Activated T-helper 2 cell treated with anti-CD3 and anti-CD28 coated beads, Interferon-gamma antibody, Interleukin-2, Interleukin-4, amounts not matched to agents 10 μg/mL and 5 μg/mL and 100 μg/mL, durations not matched to agents 14 hours and 24 hours and 36 hours (primary cell): Measurements from ENCODE around the gene EFNB3. TPM values are rescaled to one million over a fixed set of nuclear protein-coding genes. Genes with fewer than 3 reads are reported as not detected.
A peak's percentile ranks its signal among the peaks of the same experiment; 100 is the strongest.

Experiments used
- DNase-seq: peaks from one replicate; pipeline ENCODE4 v3.0.0; 2021; ENCODE audit warnings: low spot score
- H3K27ac Mint-ChIP-seq: one replicate; pipeline ENCODE4 v1.8.0; 2021; ENCODE audit warnings: mixed read lengths
- H3K27me3 Mint-ChIP-seq: one replicate; pipeline ENCODE4 v1.8.0; 2021; ENCODE audit warnings: low read depth, mixed read lengths
- H3K36me3 Mint-ChIP-seq: one replicate; pipeline ENCODE4 v1.8.0; 2021; ENCODE audit warnings: low read depth, mixed read lengths
- H3K4me1 Mint-ChIP-seq: one replicate; pipeline ENCODE4 v1.8.0; 2021; ENCODE audit warnings: low read depth, mixed read lengths
- H3K4me3 Mint-ChIP-seq: one replicate; pipeline ENCODE4 v1.8.0; 2021; ENCODE audit warnings: low read depth, mild to moderate bottlenecking, moderate library complexity, mixed read lengths
- H3K9me3 Mint-ChIP-seq: one replicate; pipeline ENCODE4 v1.8.0; 2021; ENCODE audit warnings: mixed read lengths
- intact Hi-C: fragments of 100-400 bp; cut with micrococcal nuclease; formaldehyde crosslinking; loops from one replicate; pipeline ENCODE4 v1.15.1; 2023
- total RNA-seq: library from RNA; stranded (reverse); gene quantifications from 2 replicates; pipeline ENCODE4 v1.2.3, GENCODE V29; 2022

EFNB3 gene
- total RNA-seq, 1 donor from 2014 or later = not detected

GRCh38 chr17:7715936-7716886 lies 11.2 kb downstream of the EFNB3 start:
- Mint-ChIP-seq H3K9me3 (no peaks in the 10 kb centered on the region), H3K36me3 (no peaks in the 10 kb centered on the region), H3K27me3 (peaks cover 75% of the 10 kb centered on the region), H3K27ac (no peak overlapping the region), H3K4me3 (no peak overlapping the region), H3K4me1 (peaks cover 14% of the 10 kb centered on the region)
- intact Hi-C loops = no loop called here
- DNase-seq = no peak

GRCh38 chr17:7716901-7717755 lies 12.1 kb downstream of the EFNB3 start, which contains the start of gene DNAH2:
Gene DNAH2 (plus strand): TSS chr17:7717744. CDS start chr17:7719735, 1,991 bp downstream.
- intact Hi-C loops = no loop called here
- Mint-ChIP-seq H3K4me3 (peak within 1 kb of the TSS; percentile 77), H3K36me3 (no peaks in the 10 kb centered on the region), H3K27me3 (peaks cover 75% of the 10 kb centered on the region), H3K4me1 (peaks cover 14% of the 10 kb centered on the region), H3K9me3 (no peaks in the 10 kb centered on the region), H3K27ac (no peak within 1 kb of the TSS)
- DNase-seq = peak; percentile 28

GRCh38 chr17:7717756-7718350 lies 12.9 kb downstream of the EFNB3 start:
- no peaks in the 10 kb centered on the region for H3K9me3 Mint-ChIP-seq
- intact Hi-C loops = no loop called here
- H3K4me1 Mint-ChIP-seq = peaks cover 14% of the 10 kb centered on the region

GRCh38 chr17:7719661-7720060 lies 14.7 kb downstream of the EFNB3 start:
- Mint-ChIP-seq H3K27ac (no peak overlapping the region), H3K36me3 (no peaks in the 10 kb centered on the region), H3K27me3 (peaks cover 63% of the 10 kb centered on the region), H3K9me3 (no peaks in the 10 kb centered on the region), H3K4me1 (peaks cover 13% of the 10 kb centered on the region), H3K4me3 (no peak overlapping the region)
- no peak for DNase-seq
- intact Hi-C loops = no loop called here

More at GRCh38 chr17:7717756-7718350, 12.9 kb downstream of the EFNB3 start:
- peak; percentile 43 for DNase-seq
- Mint-ChIP-seq H3K27me3 (peaks cover 68% of the 10 kb centered on the region), H3K27ac (no peak overlapping the region), H3K36me3 (no peaks in the 10 kb centered on the region), H3K4me3 (peak overlapping the region; percentile 77)

- no peak for DNase-seq
- peaks cover 13% of the 10 kb centered on the region for H3K4me1 Mint-ChIP-seq
- intact Hi-C loops = no loop called here
- H3K4me3 Mint-ChIP-seq = no peak overlapping the region
- no peaks in the 10 kb centered on the region for H3K36me3 Mint-ChIP-seq
- peaks cover 62% of the 10 kb centered on the region for H3K27me3 Mint-ChIP-seq
- H3K9me3 Mint-ChIP-seq = no peaks in the 10 kb centered on the region
- no peak overlapping the region for H3K27ac Mint-ChIP-seq
Observed at GRCh38 chr17:7720125-7720524, 15.1 kb downstream of the EFNB3 start.

GRCh38 chr17:7721612-7722011 lies 16.6 kb downstream of the EFNB3 start:
- no peak for DNase-seq
- no peak overlapping the region for H3K27ac Mint-ChIP-seq
- H3K27me3 Mint-ChIP-seq = peaks cover 48% of the 10 kb centered on the region
- H3K9me3 Mint-ChIP-seq = no peaks in the 10 kb centered on the region
- no peaks in the 10 kb centered on the region for H3K36me3 Mint-ChIP-seq
- intact Hi-C loops = no loop called here
- no peak overlapping the region for H3K4me3 Mint-ChIP-seq
- H3K4me1 Mint-ChIP-seq = peaks cover 10% of the 10 kb centered on the region

- H3K36me3 Mint-ChIP-seq = no peaks in the 10 kb centered on the region
- H3K27ac Mint-ChIP-seq = no peak overlapping the region
- H3K9me3 Mint-ChIP-seq = no peaks in the 10 kb centered on the region
- peaks cover 20% of the 10 kb centered on the region for H3K27me3 Mint-ChIP-seq
- H3K4me3 Mint-ChIP-seq = no peak overlapping the region
- intact Hi-C loops = no loop called here
- no peak for DNase-seq
- no peaks in the 10 kb centered on the region for H3K4me1 Mint-ChIP-seq
Observed at GRCh38 chr17:7727886-7728285, 22.9 kb downstream of the EFNB3 start.

- no peaks in the 10 kb centered on the region for H3K4me1 Mint-ChIP-seq
- H3K27ac Mint-ChIP-seq = no peak overlapping the region
- no peak overlapping the region for H3K4me3 Mint-ChIP-seq
- H3K27me3 Mint-ChIP-seq = peaks cover 17% of the 10 kb centered on the region
- H3K9me3 Mint-ChIP-seq = no peaks in the 10 kb centered on the region
- H3K36me3 Mint-ChIP-seq = no peaks in the 10 kb centered on the region
- DNase-seq = no peak
- intact Hi-C loops = no loop called here
Observed at GRCh38 chr17:7729816-7730215, 24.8 kb downstream of the EFNB3 start.

- H3K9me3 Mint-ChIP-seq = no peaks in the 10 kb centered on the region
- H3K4me3 Mint-ChIP-seq = no peak overlapping the region
- peaks cover 23% of the 10 kb centered on the region for H3K27me3 Mint-ChIP-seq
- H3K27ac Mint-ChIP-seq = no peak overlapping the region
- no peak for DNase-seq
- no peaks in the 10 kb centered on the region for H3K36me3 Mint-ChIP-seq
- no peaks in the 10 kb centered on the region for H3K4me1 Mint-ChIP-seq
- intact Hi-C loops = no loop called here
Observed at GRCh38 chr17:7732981-7733539, 28.1 kb downstream of the EFNB3 start.

GRCh38 chr17:7737601-7738000 lies 32.6 kb downstream of the EFNB3 start:
- H3K36me3 Mint-ChIP-seq = no peaks in the 10 kb centered on the region
- no peak overlapping the region for H3K27ac Mint-ChIP-seq
- H3K9me3 Mint-ChIP-seq = no peaks in the 10 kb centered on the region
- intact Hi-C loops = no loop called here
- H3K4me1 Mint-ChIP-seq = no peaks in the 10 kb centered on the region
- H3K27me3 Mint-ChIP-seq = peaks cover 21% of the 10 kb centered on the region
- H3K4me3 Mint-ChIP-seq = no peak overlapping the region
- no peak for DNase-seq

- Mint-ChIP-seq H3K9me3 (no peaks in the 10 kb centered on the region), H3K4me3 (no peak overlapping the region), H3K36me3 (no peaks in the 10 kb centered on the region), H3K4me1 (no peaks in the 10 kb centered on the region), H3K27ac (no peak overlapping the region), H3K27me3 (peaks cover 21% of the 10 kb centered on the region)
- DNase-seq = no peak
- intact Hi-C loops = loop anchor here (10.0 kb wide), 1 partner anchor 255 kb away; no protein-coding TSS in a partner anchor
Observed at GRCh38 chr17:7739746-7740145, 34.7 kb downstream of the EFNB3 start.

- no peaks in the 10 kb centered on the region for H3K9me3 Mint-ChIP-seq
- H3K27me3 Mint-ChIP-seq = peaks cover 21% of the 10 kb centered on the region
- no peak overlapping the region for H3K4me3 Mint-ChIP-seq
- H3K4me1 Mint-ChIP-seq = no peaks in the 10 kb centered on the region
- no peak overlapping the region for H3K27ac Mint-ChIP-seq
- intact Hi-C loops = loop anchor here (10.0 kb wide), 1 partner anchor 254 kb away; no protein-coding TSS in a partner anchor
- no peaks in the 10 kb centered on the region for H3K36me3 Mint-ChIP-seq
- DNase-seq = no peak
Observed at GRCh38 chr17:7740481-7741001, 35.5 kb downstream of the EFNB3 start.
